NK-92 (cell line): ENCODE results near the gene SYTL2.
A peak's percentile ranks its signal among the peaks of the same experiment; 100 is the strongest.
"Not testable (repeated sequence)": the region's sequence is repeated elsewhere in the genome, so short reads cannot be mapped to it uniquely, and the experiment has no call there.

ENCODE experiments used
- DNase-seq: peaks from one replicate; lab custom pipeline; 2025; ENCODE audit not compliant: unreplicated experiment; lab: John Stamatoyannopoulos, UW

The SYTL2 gene

DNA sequence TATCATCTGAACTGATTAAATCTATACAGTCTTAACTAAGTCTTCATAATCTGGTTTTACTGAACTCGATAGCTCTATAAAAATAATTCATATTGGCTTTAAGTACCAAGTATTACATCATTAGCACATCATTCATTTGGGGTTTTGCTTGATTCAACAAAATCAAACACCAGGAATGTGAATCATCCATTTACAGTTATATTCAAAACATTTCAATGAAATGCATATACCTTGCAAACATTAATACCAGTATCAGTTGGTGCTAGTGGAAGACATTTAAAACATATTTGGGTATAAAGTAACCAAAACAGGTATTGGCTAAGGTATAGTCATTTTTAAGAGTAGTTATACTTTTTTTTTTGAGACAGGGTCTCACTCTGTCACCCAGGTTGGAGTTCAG lies 112.7 kb downstream of the SYTL2 start:
- no peak for DNase-seq

DNA sequence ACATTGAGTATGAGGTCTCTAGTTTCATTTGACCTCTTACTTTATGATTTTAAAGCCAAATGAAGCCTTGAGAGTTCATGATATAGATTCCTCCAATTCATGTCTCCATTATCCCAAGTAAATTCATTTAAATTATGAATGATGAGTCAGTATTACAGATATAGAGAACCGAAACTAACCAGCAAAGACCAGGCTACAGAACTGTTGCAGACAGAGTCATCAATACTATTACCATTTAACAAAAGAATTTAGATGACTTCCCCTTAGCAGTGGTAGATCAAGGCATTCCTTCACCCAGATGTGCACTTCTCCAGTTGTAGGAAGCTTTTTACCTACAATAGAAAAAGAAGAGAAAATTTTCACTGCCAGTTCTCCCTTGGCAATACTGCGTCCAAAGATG lies 113.2 kb downstream of the SYTL2 start:
- DNase-seq, result no peak

DNA sequence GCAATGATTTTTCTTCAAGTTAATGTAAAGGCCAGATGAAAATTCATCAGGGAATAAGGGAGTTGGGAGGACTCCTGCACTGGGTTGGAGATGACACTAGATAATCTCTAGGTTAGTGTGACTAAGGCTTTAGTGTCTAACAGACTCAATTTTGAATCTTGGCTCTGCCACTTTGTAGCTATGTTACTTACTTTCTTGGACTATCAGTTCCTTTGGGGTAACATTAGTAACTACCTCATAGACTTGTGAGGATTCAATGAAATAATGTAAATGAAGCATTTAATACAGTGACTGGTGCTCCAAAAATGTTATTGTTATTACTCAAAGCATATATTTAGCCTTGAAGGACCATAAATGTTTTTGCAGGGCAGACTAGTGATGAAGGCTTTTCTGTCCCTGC lies 115.4 kb downstream of the SYTL2 start:
- no peak for DNase-seq

DNA sequence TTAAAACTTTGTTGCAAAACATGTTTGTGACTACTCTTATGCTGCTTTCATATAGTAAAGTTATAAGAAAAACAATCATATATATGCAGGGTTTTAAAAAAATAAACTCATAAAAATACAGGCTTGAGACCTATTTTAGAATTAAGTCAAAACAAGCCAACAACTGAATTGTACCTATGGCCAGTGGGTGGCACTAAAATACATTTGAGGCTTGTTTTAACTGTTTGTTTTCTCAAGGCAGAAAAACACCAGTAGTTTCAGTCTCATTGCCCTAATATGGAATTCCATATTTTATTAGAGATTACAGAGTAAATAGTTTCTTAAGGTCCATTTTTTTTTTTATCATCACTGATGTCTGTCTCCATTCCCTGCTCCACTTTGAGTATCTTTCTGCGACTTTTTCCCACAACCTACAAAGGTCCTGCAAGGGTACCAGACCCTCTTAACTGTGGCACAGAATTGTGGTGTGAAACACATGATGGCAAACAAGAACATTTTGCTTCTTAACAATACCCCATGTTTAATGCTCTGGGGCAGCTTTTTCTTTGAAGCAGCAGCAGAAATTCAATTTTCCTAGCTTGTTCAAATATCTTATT lies 116.5 kb downstream of the SYTL2 start:
- no peak for DNase-seq

DNA sequence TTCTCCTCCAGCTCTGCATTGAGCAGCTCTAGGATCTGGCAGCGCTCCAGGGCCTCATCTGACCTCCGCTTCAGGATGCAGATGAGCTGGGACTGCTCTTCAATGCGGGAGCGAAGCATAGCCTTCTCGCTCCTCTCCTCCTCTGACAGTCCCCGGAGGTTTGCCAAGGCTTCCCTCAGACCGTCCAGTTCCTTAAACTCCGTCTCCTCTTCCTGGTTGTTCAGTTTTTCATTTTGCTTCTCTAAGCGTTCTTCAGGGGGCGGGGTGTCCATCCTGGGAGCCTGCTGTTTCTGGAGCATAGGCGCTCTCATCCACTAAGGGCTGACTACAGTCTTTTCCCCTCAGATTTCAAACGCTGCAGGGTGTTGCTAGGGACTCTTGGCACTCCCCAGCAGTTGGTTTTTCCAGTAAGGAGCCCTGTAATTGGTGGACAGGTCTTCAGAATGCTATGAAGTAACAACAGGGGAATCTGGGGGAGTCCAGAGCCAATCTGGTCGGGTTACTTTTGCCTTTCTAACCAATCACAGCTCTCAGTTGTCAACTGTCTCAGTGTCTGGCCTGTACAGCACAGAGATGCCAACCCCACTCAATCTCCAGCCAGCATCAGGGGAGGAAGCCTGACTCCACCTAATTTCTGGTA lies 125.0 kb downstream of the SYTL2 start, which contains the start of gene CCDC89:
Gene CCDC89 (minus strand): TSS at position 376 of the 640 bp plus-strand sequence. CDS start 65 bp downstream, at position 311.
- DNase-seq, result no peak

DNA sequence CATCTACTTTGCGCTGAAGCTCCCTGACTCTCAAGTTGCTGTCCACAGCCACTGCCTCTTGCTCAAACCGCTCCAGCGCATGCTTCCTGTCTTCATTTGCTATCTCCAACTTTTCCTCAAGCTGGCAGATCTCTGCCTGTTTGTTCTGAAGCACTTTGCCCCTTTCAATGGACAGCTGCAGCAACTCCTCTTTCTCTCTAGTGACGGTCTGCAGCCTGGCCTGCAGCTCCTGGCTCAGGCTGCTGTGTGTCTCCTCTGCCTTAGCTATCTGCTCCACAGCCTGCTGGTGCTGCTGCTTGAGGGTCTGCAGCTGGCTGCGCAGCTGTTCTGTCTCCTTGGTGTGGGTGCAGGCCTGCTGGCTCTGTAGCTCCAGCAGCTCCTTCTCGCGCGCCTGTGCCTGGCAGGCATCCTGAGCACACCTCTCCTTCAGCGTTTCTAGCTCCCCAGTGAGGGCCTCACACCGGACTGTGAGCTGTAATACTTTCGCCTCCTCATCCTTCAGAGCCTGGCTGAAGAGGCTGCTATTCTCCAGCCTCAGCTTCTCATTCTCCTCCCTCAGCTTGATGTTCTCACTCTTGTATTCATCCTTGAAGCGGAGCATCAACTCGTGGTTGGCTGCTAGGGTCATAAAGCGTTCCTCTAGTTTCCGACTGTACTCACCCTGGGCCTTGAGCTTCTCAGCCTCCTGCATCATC lies 125.7 kb downstream of the SYTL2 start:
- DNase-seq, result no peak

DNA sequence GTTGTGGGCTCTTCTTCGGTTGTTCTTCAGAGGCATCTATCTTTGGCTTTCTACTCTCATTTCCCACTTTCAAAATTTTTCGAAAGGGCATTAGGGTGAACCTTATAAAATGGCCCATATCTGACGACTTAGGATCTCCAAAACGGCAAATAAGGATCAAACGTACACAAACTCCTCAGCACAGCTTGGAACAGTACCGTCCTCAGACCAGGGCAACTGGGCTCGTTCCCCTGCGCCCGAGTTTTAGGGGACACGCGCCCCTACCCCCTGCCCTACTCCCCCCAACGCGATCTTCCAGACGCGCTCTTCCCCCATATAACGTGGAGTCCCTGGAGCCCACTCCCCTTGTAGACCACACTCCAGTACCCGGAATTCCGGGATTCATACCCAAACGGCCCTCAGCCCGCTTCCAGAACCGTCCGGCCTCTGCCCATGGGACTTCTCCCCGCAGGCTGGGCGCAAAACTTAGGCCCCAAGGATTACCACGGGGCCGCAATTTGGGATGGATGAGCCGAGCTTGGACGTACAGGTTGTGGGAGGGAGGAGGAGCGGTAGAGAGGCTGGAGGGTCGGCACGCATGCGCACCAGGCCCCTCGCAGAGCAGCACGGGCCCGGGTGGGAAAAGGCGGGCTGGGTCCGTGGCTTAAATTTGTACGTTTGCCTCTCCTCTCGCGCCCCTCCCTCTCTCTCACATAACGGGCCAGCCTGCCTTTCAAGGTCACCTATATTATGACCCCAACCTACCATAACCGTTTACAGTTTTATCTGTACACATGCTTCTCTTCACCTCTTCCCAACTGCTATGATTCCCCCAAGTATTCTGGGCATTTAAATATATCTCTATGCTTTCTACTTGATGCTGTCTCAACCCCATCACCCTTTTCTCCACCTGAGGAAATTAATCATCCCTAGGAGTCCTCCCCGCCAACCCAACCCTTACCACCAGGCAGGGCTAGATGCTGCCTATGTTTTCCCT lies 128.3 kb downstream of the SYTL2 start:
- DNase-seq, result no peak

DNA sequence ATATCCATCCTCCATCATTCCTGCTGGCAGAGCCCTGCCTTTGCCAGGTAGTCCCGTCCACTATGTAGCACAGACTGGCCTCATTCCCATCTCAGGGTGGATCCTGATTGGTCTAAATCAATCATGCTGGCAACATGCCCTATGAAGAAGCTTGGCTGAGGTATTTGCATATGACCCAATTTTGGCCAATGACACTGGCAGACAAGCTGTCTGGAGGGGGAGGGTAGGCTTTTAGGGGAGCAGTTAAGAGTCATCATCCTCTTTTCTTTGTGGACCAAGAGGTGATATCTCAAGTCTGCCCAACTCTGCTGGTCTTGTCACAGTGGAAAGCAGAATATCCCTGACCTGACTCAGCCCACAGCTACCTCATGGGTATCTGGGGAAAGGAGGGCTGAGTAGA lies 130.0 kb downstream of the SYTL2 start:
- no peak for DNase-seq

DNA sequence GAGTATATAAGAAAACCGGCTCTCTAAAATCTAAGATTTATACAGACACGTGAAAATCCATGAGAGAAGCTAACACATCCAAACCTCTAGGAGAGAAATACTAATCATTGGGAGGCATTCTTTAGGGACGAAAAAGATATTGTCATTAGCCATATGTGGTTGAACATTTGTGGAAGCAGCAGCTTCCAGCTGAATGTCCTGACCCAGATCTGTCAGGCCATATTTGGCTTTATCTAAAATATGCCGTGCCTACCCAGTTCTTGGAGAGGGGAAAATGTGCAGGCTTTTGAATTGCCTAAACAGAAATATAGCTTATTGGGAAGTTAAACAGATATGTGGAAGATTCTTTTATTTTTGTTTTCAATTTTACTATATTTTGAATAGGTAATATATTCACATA lies 131.4 kb downstream of the SYTL2 start:
- DNase-seq, result no peak

DNA sequence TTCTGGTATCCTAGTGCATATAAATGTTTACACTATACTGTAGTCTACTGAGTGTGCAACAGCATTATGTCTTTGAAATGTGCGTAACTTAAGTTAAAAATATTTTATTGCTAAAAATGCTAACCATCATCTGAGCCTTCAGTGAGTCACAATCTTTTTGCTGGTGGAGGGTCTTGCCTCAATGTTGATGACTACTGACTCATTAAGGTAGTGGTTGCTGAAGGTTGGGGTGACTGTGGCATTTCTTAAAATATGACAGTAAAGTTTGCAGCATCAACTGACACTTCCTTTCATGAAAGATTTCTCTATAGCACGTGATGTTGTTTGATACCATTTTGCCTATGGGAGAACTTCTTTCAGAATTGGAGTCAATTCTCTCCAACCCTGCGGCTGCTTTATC lies 137.5 kb downstream of the SYTL2 start:
- no peak for DNase-seq

DNA sequence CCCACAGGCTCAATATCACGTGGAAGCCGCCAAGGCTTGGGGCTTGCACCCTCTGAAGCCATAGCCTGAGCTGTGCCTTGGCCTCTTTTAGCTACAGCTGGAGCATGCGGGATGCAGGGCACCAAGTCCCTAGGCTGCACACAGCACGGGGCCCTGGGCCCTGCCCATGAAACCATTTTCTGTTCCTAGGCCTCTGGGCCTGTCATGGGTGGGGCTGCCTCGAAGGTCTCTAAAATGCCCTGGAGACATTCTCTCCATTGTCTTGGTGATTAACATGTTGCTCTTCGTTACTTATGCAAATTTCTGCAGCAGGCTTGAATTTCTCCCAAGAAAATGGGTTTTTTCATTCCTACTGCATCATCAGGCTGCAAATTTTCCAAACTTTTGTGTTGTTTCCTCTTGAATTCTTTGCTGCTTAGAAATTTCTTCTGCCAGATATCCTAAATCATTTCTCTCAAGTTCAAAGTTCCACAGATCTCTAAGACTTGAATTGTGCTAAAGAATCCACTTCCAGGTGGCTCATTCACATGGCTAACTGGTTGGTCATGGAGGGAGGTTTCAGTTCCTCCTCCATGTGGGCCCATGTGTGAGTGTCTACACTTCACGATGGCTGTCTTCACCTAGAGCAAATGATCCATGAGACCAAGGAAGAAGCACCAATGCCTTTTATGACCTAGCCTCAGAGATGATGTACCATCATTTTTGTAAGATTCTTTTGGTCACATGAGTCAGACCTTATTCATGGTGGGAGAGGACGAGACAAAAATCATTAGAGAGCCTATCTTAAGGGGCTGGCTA lies 138.6 kb downstream of the SYTL2 start:
- DNase-seq, result no peak

DNA sequence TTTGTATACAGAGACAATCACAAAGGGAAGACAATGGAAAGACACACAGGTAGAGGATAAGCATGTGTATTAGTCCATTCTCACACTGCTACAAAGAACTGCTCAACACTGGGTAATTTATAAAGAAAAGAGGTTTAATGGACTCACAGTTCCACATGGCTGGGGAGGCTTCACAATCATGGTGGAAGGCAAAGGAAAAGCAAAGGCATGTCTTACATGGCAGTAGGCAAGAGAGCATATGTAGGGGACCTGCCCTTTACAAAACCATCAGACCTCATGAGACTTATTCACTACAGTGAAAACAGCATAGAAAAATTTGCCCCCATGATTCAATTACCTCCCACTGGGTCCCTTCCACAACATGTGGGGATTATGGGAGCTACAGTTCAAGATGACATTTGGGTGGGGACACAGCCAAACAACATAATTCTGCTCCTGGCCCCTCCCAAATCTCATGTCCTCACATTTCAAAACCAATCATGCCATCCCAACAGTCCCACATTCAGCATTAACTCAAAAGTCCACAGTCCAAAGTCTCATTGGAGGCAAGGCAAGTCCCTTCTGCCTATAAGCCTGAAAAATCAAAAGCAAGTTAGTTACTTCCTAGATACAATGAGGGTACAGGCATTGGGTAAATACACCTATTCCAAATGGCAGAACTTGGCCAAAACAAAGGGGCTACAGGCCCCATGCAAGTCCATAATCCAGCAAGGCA lies 139.8 kb downstream of the SYTL2 start:
- DNase-seq, result not testable (repeated sequence)

DNA sequence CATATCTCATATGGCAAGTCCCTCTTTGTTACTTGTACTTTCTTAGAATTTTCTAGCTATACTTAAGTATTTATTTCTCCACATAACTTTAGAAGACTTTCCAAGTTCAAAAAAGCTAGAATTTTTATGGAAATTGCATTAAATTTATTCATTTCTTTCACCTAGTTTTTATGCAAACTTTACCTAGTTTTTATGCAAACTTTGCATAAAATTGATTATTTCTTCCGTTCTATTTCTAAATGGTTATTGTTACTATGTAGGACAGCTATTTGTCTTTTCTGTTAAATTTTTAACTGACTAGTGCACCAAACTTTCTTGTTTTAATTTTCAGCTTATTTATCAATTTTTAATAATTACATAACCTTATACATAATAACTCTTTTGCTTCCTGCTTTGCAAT lies 142.8 kb downstream of the SYTL2 start:
- DNase-seq, result no peak

DNA sequence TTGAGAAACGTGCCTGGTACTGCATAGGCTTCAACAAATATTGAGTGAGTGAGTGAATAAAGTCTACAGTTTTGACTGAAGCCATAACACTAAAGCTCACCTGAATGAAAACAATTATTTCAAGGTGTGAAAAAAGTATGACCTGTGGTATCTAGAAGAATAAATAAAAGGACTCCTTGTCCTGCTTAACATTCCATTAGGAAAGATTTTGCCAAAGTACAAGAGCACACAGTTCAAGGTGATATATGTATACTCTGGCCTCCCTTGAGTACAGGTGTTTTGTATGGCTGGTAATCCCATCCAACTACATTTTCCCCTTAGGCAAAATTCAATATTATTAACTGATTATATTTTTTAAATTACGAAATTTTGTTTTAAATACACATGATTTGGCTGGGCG lies 144.3 kb downstream of the SYTL2 start:
- no peak for DNase-seq

DNA sequence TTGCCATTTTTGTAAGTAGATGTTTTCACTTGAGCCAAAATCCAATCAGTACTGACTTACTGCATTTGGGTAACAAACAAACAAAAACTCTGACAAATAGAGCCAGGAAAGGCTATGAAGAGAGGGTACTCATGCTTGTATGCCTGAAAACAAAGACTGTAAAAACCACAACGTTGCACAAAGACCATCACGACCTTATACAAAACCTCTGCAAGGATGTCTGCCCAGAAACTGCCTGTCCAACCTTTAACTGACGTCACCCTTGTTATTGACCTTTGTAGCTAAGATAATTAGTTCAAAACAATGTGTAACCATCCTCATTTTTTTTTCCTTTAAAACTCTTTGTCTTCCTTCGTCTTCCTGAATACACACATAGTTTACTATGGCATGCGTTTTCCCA lies 145.2 kb downstream of the SYTL2 start:
- DNase-seq, result no peak

DNA sequence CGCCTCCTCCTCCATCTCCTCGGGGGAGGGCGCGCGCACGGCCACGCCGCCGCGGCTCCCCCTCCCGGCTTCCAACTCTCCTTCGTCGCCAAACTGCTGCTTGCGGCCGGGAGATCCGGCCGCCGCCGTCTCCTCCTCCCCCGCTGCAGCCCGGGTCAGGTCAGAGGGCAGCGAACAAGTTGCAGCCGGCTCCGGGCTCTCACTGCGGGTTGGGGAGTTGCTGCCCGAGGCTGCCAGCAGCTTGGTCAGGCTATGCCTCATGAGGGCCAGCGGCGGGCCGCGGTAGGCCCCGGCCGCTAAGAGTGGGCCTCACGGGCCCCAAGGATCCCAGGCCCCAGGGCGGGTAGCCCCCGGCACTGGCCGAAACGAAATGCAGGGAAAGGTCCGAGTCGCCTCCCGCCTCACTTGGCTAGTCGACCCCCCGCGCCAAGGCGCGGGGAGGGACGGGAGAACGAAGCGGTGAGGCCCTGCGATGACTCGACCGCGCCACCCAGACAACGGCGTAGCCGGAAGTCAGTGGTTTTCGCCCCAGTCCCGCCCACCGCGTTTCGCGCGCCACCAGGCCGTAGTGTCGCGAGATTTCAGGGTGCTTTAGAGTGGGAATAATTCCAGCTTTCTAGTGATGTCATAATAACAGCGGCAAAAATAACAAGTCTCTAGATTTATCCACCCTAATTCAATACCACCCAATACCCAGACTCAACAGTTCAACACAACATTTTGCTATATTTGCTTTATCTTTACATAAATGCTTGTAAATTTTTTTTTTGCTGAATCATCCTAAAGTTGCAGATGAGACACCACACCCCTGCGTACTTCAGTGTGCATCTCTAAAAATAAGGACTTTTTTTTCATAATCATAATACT lies 146.1 kb downstream of the SYTL2 start, which contains the start of gene CREBZF:
Gene CREBZF (minus strand): TSS at position 515 of the 867 bp plus-strand sequence. CDS start 254 bp downstream, at position 261.
- DNase-seq, result peak; percentile 54

DNA sequence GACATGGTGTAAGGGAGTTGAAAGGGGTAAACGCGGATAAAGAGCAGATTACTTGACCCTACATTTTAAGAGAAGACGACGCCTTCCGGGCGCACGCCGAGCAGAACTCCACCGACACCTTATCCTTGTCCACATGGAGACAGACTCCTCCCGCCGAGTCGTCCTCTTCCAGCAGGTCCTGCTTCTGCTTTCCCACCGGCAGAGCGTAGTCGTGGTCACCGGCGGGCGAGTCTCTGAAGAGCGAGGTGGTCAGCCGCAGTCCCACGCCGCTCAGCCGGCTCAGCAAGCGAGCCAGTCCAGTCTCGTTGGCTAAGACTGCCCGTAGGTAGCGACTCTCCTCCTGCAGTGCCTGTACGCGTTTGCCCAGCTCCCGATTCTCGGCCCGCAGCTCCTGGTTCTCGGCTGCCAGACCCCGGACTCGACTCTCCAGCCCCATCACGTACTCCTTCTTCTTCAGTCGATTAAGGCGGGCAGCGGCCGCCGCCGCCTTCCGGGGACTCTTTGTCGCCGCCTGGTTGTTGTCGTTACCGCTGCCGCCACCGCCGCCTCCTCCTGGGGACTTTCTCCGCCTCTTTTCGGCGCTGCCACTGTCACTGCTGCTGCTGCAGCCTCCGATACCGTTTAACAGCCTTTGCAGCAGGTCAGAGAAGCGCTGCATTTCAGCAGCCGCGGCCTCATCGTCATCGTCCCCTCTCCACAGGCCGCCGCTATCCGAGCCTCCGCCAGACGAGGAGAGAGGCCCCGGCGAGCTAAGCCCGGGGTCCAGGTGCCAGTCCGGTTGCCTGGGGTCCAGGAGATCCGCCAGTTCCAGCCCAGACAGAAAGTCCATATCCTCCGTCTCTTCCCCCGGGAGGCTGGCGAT lies 147.0 kb downstream of the SYTL2 start:
- peak; percentile 37 for DNase-seq
